PC-9 (cell line): ENCODE results near the gene RGS7.

ENCODE experiments used
- CTCF ChIP-seq: fragments of 200-600 bp; sonication (generic); conservative IDR thresholded peaks from 2 replicates; pipeline ENCODE4 v1.6.1; 2017; ENCODE audit warnings: mixed run types, antibody characterized with exemption, mild to moderate bottlenecking, moderate library complexity
- EZH2 ChIP-seq: fragments of 200-600 bp; sonication (generic); IDR thresholded peaks from 2 replicates; pipeline ENCODE4 v1.8.0; 2017; ENCODE audit warnings: antibody characterized with exemption, low read depth

GRCh38 chr1:241274693-241275092 lies 82.3 kb downstream of the RGS7 start:
- TF ChIP-seq EZH2 (no peak), CTCF (no peak)
